CD4-positive, alpha-beta T cell (primary cell): ENCODE data around the gene IKZF1. TPM values are rescaled to one million over a fixed set of nuclear protein-coding genes. Genes with fewer than 3 reads are reported as not detected.

Experiments
- ATAC-seq: fragments of 200-7000 bp; cut with Tn5 transposase; one replicate; pipeline ENCODE4 v1.10.0; 2022; ENCODE audit warnings: mild to moderate bottlenecking; ENCODE audit not compliant: poor library complexity
- CTCF ChIA-PET: fragments of 350-600 bp; sonication (Branson Sonifier 250); formaldehyde crosslinking; loops from one replicate; lab custom pipeline; 2021; ENCODE audit warnings: antibody characterized with exemption, inconsistent platforms; lab: Charles Lee
- POLR2A ChIA-PET: fragments of 350-600 bp; sonication (Branson Sonifier 250); formaldehyde crosslinking; loops from one replicate; lab custom pipeline; 2021; ENCODE audit warnings: antibody characterized with exemption, inconsistent platforms; lab: Charles Lee
- DNase-seq, 14 experiments: peaks; one replicate each; pipeline ENCODE4 v3.0.0-alpha.2; 2013 to 2020; ENCODE audit warnings: mixed read lengths in 2 of 14
- H3K27ac ChIP-seq, 2 donors: one replicate each; pipeline versions ENCODE4 v1.5.1 to v1.7.0; 2013; ENCODE audit warnings: low read length in 2 of 2, low read depth in 1 of 2, mild to moderate bottlenecking in 1 of 2
- H3K27me3 ChIP-seq, 2 experiments: 1 replicate in 1 of 2; 2 replicates in 1 of 2; pipeline versions ENCODE4 v1.6.1 to v1.7.0; 2013; ENCODE audit warnings: low read length in 2 of 2, control low read depth in 1 of 2, mild to moderate bottlenecking in 1 of 2, moderate library complexity in 1 of 2; ENCODE audit not compliant: insufficient read depth in 2 of 2, control insufficient read depth in 1 of 2
- H3K36me3 ChIP-seq: one replicate; pipeline ENCODE4 v1.6.1; 2013; ENCODE audit warnings: low read length, control low read depth; ENCODE audit not compliant: insufficient read depth
- H3K4me1 ChIP-seq: one replicate; pipeline ENCODE4 v1.6.1; 2013; ENCODE audit warnings: low read length, control low read depth; ENCODE audit not compliant: insufficient read depth
- H3K4me3 ChIP-seq: one replicate; pipeline ENCODE4 v1.5.1; 2013; ENCODE audit warnings: mild to moderate bottlenecking, low read length, moderate library complexity
- H3K9me3 ChIP-seq, 2 experiments: 1 replicate in 1 of 2; 2 replicates in 1 of 2; pipeline versions ENCODE4 v1.6.1 to v1.7.0; 2013; ENCODE audit warnings: low read length in 2 of 2, mild to moderate bottlenecking in 2 of 2, control low read depth in 1 of 2, moderate library complexity in 1 of 2; ENCODE audit not compliant: control insufficient read depth in 1 of 2, insufficient read depth in 1 of 2
- H3K27ac Mint-ChIP-seq: one replicate; pipeline ENCODE4 v1.8.0; 2020; ENCODE audit warnings: mixed read lengths
- H3K27me3 Mint-ChIP-seq: one replicate; pipeline ENCODE4 v1.8.0; 2021; ENCODE audit warnings: mixed read lengths
- H3K36me3 Mint-ChIP-seq: one replicate; pipeline ENCODE4 v1.8.0; 2021; ENCODE audit warnings: low read depth, mixed read lengths
- H3K4me1 Mint-ChIP-seq: one replicate; pipeline ENCODE4 v1.8.0; 2021; ENCODE audit warnings: low read depth, mixed read lengths
- H3K4me3 Mint-ChIP-seq: one replicate; pipeline ENCODE4 v1.8.0; 2020; ENCODE audit warnings: mild to moderate bottlenecking, mixed read lengths
- H3K9me3 Mint-ChIP-seq: one replicate; pipeline ENCODE4 v1.8.0; 2020; ENCODE audit warnings: mixed read lengths
- CTCF ChIP-seq: fragments of 200-600 bp; IDR thresholded peaks from one replicate; pipeline ENCODE4 v1.8.0; 2022; ENCODE audit warnings: antibody characterized with exemption, mild to moderate bottlenecking
- intact Hi-C, 2 experiments: fragments of 100-400 bp; cut with DNase I in 1 of 2; cut with micrococcal nuclease in 1 of 2; formaldehyde crosslinking; loops; one replicate each; pipeline versions ENCODE4 v1.15.1 to v1.9.0; 2023 to 2025; cut with DNase I, micrococcal nuclease
- total RNA-seq, 174 experiments: library from RNA in 2 of 174; stranded (reverse) in 2 of 174; gene quantifications; one replicate each; pipeline ENCODE4 v1.2.3 and lab custom pipeline; 2021 to 2026

Gene IKZF1
- total RNA-seq, 2 experiments from 2014 or later: 297 to 300 TPM

GRCh38 chr7:50394315-50394714 lies 89.8 kb downstream of the IKZF1 start:
- DNase-seq (no peak), ATAC-seq (no peak)
- Histone ChIP-seq H3K9me3 (no peaks in the 10 kb centered on the region), H3K36me3 (peaks cover 96% of the 10 kb centered on the region), H3K27ac (peak overlapping the region; percentile 67 to 81), H3K4me3 (peak overlapping the region; percentile 25), H3K4me1 (peaks cover 71% of the 10 kb centered on the region), H3K27me3 (no peaks in the 10 kb centered on the region)
- Mint-ChIP-seq H3K9me3 (no peaks in the 10 kb centered on the region), H3K27ac (peak overlapping the region; percentile 94), H3K4me1 (peaks cover 93% of the 10 kb centered on the region), H3K36me3 (peaks cover 93% of the 10 kb centered on the region), H3K27me3 (no peaks in the 10 kb centered on the region), H3K4me3 (peak overlapping the region; percentile 76)
- no peak for TF ChIP-seq CTCF
- CTCF ChIA-PET: interaction anchor here (0.7 to 1.0 kb wide), 2 partner anchors 20 to 189 kb away, joined by 3 to 4 read pairs; no protein-coding TSS in a partner anchor
- POLR2A ChIA-PET: interaction anchor here (0.8 to 3.2 kb wide), 10 partner anchors 9 to 189 kb away, joined by 3 to 16 read pairs (median 4); partner anchors contain the start of gene IKZF1
- intact Hi-C loops: no loop called here

GRCh38 chr7:50396856-50397255 lies 92.3 kb downstream of the IKZF1 start:
- H3K27me3 Mint-ChIP-seq: no peaks in the 10 kb centered on the region
- H3K27me3 ChIP-seq: no peaks in the 10 kb centered on the region
- H3K36me3 ChIP-seq: peaks cover 95% of the 10 kb centered on the region
- peak; percentile 22 for ATAC-seq
- peak overlapping the region; percentile 94 for H3K27ac Mint-ChIP-seq
- H3K9me3 ChIP-seq: no peaks in the 10 kb centered on the region
- no peak overlapping the region for H3K4me3 ChIP-seq
- H3K4me3 Mint-ChIP-seq: peak overlapping the region; percentile 52
- peaks cover 58% of the 10 kb centered on the region for H3K4me1 ChIP-seq
- intact Hi-C loops: no loop called here
- peaks cover 82% of the 10 kb centered on the region for H3K4me1 Mint-ChIP-seq
- no peak for TF ChIP-seq CTCF
- CTCF ChIA-PET: interaction anchor here (2.1 to 2.4 kb wide), 2 partner anchors 21 to 28 kb away, joined by 8 to 11 read pairs; no protein-coding TSS in a partner anchor
- POLR2A ChIA-PET: interaction anchor here (0.6 to 1.5 kb wide), 6 partner anchors 19 to 252 kb away, joined by 3 to 5 read pairs (median 3); no protein-coding TSS in a partner anchor
- H3K36me3 Mint-ChIP-seq: peaks cover 91% of the 10 kb centered on the region
- peak in 3 of 14 experiments; percentile 31 to 60 (median 56) for DNase-seq
- peak overlapping the region; percentile 72 to 81 for H3K27ac ChIP-seq
- no peaks in the 10 kb centered on the region for H3K9me3 Mint-ChIP-seq

- no peak overlapping the region for H3K4me3 ChIP-seq
- peaks cover 95% of the 10 kb centered on the region for H3K36me3 ChIP-seq
- intact Hi-C loops: no loop called here
- H3K27me3 Mint-ChIP-seq: no peaks in the 10 kb centered on the region
- H3K27ac Mint-ChIP-seq: peak overlapping the region; percentile 94
- peak overlapping the region; percentile 69 to 81 for H3K27ac ChIP-seq
- ATAC-seq (peak; percentile 35), DNase-seq (peak in 3 of 14 experiments; percentile 65 to 79 (median 79))
- H3K27me3 ChIP-seq: no peaks in the 10 kb centered on the region
- CTCF ChIA-PET: interaction anchor here (0.9 to 2.4 kb wide), 3 partner anchors 21 to 192 kb away, joined by 3 to 11 read pairs (median 8); no protein-coding TSS in a partner anchor
- no peaks in the 10 kb centered on the region for H3K9me3 Mint-ChIP-seq
- H3K4me1 ChIP-seq: peaks cover 52% of the 10 kb centered on the region
- H3K4me3 Mint-ChIP-seq: no peak overlapping the region
- POLR2A ChIA-PET: interaction anchor here (0.6 to 1.5 kb wide), 7 partner anchors 8 to 252 kb away, joined by 3 to 5 read pairs (median 3); no protein-coding TSS in a partner anchor
- no peaks in the 10 kb centered on the region for H3K9me3 ChIP-seq
- no peak for TF ChIP-seq CTCF
- peaks cover 82% of the 10 kb centered on the region for H3K4me1 Mint-ChIP-seq
- peaks cover 91% of the 10 kb centered on the region for H3K36me3 Mint-ChIP-seq
These were observed 92.9 kb downstream of the IKZF1 start for GRCh38 chr7:50397320-50397970.
